HG03520 (cell line): ENCODE results near the gene SYT1.

ENCODE experiments used
- ATAC-seq: cut with Tn5 transposase; IDR thresholded peaks from one replicate; pipeline ENCODE4 v1.9.1; 2021; ENCODE audit warnings: mild to moderate bottlenecking, moderate library complexity; ENCODE audit not compliant: unreplicated experiment

The SYT1 gene

DNA sequence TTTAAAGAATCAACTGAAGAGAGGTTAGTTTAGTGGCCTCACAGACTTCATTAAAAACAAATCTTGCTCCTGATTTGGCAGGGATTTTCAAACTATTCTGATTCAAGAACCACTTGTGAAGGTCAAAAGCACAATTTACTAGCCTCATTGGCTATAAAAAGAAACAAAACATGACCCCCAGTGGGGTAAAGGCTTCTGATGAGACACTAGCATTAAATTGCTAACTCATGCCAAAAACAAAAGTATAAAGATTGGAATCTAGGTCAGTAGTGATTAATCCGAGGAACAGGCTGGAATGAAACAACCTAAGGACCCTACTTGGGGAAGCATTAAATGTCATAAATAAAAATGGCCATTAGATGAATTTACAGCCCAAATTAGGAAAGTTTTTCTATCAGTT is 513.9 kb downstream of the SYT1 start:
- no peak for ATAC-seq

DNA sequence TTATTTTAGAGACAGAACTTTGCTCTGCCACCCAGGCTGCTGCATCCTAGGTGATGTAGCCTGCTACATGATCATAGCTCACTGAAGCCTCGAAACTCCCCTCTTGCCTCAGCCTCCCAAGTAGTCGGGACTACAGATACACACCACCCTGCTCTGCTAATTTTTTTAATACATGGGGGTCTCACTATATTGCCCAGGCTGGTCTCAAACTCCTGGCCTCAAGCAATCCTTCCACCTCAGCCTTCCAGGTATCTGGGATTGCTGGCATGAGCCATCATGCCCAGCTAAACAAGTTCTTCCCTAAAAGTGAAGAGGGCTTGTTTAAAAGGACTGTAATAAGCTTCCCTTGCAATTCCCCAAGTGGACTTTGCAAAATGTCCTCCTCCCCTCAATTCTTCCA is 515.8 kb downstream of the SYT1 start:
- no peak for ATAC-seq

DNA sequence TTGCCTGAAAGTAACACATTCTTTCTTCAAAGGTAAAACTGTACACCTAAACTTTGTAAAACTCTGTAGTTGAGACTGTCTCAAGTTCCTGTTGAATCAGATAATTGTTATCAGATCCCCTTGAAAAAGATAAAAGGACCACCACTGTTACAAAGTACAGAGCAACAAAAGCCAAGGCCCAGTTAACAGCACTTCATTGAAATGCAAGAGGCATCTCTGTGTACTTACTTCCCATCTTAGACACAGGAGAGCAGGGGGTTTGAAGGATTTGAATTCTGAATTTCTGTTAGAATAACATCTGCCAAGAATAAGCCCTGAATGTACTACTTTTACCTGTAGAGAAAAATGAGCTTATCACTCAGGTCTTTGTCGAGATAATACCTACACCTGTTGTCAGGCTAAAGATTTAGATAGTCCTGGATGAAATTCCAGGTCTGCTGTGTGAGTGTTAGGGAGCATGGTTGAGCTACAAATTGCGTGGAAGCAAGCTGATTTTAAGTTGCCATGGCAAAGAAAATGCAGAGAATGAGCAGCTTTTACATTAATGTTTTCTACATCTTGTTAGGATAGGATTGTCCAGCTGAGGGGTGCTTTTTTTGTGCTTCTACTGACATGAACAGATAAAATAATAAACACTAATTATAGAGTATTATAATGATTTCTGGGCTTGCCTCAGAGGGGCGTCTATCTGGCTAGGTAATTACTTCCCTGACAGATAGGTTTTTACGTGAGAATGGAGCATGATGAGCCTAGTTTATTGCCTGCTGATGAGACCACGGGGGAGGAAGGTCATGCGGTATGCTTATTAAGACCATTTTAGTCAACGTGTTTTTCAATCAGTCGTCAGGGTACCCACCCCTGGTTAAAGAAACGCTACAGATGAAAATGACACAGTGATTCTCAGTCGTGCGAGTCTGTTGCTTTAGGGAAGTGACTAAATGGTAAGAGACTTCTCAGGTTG is 517.0 kb downstream of the SYT1 start:
- no peak for ATAC-seq

DNA sequence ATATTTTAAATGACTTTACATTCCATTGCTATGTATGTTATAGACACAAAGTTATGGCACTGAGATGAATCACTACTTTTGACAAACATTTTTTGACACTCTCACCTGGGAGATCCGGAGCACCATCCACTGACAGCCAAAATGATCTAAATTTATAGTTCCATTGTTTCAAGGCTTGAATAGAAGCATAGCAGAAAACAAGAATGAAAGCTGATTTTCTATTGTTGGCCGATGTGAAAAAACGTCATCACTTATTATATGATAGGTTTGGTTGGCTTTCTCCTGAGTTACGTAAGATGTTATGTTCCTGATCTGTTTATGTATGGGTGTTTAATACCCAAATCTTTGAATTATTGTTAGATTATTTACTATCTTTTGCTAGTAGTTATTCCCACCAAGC is 520.0 kb downstream of the SYT1 start:
- no peak for ATAC-seq

DNA sequence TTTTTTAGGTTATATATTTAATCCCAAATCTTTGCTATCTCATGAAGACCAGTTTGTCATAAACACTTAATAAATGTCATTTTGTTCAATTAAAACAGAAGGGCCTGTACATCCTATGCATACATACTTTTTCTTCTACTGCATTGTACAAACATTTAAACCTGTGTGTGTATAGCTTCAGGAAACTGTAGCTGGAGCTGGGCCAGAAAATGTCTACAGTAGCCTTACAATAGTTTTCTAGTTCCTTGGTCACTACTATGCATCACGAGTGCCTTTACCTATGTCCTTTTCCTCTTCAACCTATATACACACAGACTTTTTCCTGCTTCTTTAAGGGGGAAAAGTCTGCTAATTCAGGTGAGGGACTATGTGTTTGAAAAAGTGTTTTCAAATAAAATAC is 523.4 kb downstream of the SYT1 start:
- ATAC-seq: no peak

DNA sequence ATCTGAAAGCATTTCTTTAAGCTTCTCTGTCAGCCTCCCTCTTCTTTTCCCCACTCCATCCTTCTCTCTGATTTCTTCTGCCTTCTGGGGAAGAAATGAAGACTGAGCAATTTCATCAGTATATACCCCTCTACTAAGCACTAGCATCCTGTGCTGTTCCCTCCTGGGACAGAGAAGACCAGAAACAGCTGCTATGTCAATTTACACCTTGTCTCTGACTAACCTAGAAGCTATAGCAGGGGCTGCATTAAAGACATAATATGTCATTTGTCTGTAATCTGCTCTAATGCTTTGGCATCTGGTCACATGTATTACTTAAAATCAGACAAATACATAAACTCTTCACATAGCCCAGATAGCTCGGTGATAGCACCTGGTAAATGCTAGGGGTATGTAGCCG is 529.3 kb downstream of the SYT1 start:
- ATAC-seq: no peak

DNA sequence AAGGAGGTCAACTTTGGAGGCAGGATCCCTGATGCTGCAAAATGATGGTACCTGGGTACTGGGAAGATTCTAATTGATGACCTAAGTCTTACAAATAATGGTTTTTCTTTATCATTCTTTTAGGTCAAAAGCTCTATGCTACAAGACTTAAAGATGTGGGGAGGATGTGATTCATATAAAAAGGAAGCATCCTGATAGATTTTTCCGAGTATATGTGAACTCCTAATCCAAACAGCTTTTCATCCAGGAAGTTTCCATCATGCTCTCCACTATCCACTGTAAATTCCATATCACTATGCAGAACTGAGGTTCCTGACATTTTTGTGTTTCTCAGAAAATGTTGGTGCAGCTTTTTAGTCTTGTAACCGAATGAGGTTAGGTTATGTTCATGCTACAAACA is 533.0 kb downstream of the SYT1 start:
- no peak for ATAC-seq

DNA sequence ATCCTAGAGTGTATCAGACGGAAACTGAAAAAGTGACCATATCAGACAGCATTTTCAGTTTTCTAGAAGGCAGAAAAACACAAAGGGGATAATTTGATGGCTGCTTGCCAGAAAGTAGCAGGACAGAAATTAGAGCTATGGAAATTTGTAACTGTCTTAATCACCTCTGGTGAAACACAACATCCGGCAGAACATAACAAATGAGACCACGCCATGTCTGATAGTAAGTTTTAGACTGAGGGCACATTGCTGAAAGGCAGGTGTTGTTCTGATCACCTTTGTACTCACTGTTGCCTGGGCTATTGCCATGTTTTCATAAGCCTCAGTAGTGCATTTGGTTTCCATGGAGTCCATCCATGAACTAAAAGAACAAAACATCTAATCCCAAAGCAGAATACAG is 535.9 kb downstream of the SYT1 start:
- ATAC-seq: no peak

DNA sequence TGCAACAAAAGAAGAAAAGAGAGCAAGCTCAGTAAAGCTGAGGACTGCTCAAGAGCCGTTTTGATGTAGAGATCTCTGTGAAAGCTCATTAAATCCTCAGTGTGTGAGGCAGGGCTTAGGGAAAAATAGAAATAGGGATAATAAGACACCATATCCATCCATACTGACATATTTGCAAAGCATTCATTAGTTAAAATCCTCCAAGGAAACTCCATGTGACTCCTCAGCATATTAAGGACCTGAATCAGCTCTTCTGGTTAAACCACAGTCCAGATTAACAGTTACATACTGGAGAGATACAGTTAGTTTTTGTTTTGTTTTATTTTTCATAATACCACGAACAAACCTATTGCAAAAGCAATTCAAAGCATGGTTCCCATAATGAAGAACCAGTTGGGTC is 538.0 kb downstream of the SYT1 start:
- no peak for ATAC-seq

DNA sequence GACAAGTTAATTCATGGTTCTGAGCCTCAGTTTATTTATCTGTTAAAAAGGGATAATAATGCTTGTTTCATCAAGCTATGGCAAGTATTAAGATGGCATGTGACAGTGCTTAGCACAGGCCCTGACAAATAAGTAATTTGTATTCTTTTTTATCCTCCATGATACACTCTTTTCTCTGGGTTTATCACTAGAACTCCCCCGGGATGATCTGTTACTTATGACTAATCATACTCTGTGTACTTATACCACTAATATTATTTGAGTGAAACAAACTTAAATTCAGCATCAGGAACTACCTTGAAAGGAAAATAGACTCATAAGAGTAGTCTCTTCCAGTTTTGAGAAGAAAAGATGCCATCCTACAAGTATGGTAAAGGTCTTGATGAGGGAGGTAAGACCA is 542.4 kb downstream of the SYT1 start:
- no peak for ATAC-seq

DNA sequence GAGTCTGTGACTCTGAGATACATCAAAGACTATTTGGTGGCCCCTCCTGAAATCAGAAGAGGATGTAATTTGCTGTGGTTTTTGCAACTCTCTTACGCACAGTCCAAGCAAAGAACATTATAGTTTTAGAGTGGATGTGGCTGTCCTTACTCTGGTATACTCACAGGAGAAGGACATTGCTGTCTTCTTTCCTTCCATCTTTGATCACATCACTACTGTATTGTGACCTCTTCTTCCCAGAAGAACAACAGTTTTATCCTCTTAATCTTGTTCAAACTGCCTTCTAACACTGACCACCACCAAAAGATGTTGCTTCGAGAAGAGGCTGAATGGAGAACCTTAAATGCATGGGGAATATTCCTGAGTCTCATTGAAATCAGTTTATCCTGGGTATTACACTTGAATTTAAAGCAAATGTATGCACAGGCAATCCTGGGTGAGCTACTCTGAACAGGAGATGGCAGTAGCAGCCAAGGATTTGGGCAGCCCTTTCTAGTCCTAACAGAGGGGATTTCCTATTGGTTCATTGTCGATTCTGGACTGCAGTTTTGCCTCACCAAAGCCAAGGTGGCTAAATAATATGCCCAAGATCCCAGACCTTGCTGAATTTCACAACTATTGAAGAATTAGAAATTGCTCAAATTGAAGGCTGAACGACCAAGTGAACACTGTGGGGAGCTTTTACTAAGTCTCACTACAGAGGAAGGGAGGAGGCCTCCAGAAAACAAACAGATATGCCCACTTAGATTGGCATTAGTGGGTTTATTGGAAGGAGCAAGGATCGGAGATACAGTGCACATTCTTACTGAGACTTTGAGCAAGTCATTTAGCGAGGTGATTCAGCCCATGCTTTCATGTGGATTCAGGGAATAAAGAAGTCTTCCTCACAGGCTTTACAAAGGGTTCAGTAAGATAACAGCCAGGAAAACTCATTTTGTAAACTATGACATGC is 543.4 kb downstream of the SYT1 start:
- peak; percentile 84 for ATAC-seq

DNA sequence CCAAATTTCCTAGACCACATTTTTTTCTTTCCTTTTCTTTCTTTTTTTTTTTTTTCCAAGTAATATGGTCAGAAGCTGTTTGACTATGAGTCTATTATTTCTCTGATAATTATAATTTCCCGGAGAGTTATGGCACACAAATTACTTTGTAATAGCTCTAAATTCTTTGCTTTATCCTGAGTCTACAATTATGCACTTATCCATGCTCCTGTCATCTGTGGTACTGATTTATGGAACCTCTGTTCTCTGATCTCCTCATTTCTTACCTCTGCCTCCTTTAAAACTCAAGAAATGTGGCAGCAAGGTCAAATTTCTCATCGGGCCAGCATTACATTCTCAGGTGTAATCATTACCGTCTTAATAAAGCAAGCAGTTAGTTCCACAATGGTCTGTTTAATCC is 544.1 kb downstream of the SYT1 start:
- ATAC-seq: no peak

DNA sequence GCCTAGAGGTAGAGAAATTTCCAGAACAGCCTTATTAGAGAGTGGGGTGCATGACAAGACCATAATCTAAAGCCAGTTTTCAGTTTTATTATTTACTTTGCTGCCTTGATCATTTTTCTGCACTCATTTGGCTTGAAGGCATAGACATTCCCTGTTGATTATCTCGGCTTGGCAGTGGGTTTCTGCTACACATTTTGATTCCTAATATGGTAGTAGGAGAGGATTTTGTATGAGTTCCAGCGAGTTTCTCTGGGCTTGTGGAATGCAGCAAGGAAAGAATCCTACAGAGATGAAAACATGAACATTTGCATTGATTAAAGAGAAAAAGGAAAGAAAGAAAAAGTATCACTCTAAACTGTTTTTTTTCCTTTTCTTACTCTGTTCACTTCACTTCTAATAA is 545.0 kb downstream of the SYT1 start:
- ATAC-seq: no peak

DNA sequence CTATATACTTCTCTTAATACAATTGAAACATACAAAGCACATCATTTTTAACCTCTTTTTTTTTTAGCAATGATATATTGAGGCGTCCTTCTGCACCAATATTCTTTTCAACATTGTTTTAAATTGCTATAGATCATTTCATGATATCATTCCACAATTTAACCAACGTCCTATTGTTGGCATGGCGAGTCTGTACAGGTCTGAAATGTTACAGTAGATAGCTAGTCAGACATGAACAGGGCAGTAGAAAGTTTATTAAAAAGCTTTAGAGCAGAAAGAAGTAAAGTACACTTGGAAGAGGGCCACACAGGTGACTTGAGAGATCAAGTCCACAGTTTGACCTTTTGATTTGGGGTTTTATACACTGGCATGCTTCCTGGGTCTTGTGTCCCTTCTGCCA is 547.2 kb downstream of the SYT1 start:
- ATAC-seq: no peak

DNA sequence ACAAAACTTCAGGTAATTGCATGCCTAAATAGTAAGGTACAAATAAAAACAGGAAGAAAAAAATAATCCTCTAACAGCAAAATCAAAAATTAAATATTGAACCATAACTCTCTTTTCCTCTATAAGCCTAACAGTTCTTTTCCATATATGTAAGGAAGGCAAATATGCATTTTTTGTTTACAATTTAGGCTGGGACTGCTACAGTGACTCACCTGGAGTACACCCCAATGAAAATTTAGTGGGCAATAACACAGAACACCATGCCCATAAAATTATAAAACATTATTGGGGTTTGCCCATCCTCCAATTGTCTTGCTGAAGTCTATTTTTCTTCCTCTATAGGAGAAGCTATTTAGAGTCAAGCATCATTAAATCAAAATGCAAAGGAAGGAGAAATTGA is 549.2 kb downstream of the SYT1 start:
- ATAC-seq: no peak

DNA sequence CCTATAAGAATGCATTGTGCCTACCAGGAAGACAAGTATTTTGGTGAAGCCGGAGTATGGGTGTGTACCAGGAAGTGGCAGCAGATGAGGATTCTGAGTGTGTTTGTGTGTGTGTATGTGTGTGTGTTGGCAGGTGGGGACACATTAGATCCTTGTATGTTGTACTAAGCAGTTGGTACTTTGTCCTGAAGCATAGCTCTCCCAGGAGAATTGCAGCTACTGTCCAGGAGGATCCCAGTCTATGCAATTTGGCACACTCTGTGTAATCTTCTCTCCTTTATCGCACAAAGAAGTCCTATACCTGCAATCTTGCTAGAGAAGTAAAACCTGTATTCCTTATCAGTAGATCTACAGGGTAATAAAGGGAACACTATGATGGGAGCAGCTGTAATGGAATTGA is 549.7 kb downstream of the SYT1 start:
- no peak for ATAC-seq

DNA sequence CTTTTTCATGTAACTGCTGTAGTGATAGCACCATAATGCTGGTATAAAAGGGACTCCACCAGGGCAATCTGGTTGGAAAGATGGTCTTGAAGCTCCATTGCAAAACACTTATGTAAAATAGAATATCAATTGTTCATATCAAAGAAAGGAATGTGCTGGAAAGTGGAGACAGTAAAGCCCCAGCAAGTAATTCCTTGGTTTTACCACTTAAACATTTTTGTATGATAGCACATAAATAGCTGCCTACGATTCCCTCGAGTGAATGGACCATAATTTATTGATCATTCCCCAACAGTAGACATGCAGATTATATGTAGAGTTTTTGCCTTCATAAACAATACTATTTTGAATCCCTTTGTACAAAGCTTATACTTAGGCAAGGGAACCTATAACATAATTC is 550.7 kb downstream of the SYT1 start:
- ATAC-seq: no peak

DNA sequence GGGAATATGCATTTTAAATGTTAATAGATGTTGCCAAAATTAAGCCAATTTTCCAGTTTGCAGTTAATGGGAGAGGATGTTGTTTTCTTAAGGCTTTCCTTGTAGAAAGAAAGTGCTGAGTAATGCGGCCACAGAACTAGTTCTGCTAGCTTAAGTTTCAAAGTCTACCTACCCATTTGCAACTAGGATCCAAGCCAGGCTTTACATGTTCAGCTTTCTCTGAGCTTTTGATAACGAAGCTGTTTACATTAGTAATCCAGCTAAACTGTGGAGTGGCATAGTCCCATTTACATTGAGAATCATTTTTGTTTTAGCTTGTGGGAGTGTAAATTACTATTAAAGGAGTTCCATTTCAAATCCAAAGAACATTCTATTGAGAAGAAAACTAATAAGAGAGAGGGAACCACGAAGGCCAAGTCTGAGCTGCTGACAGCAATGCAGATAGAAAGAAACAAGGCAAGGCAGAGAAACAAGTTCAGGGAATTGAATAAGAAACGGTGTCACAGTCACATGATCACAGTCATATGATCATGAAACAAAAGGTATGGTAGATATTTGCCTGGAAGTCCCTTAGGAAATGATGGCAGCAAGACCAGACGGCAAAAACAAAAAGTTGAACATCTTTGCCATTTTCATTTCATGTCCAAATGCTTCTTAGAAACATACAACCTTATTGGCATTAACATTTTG is 551.3 kb downstream of the SYT1 start:
- ATAC-seq: no peak

DNA sequence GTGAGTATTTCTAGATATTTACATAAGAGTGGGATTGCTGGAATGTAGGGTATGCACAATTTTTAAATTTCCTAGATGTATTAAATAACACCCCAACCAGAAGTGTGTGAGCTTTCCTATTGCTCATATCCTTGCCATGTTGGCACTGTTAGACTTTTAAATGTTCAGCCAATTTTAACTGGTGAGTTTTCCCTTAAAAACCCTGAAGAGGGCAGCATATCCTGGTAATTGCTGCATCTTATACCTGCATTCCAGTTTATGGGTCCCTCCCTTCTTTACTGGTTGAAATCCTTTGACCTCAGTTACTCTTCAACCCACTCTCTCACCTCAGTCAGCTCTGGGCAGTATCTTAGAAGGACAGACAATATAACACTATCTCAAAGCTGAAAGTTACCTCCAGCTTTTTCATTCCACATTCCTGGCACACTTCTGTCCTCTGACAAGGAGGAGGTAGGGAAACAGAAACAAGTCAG is 555.6 kb downstream of the SYT1 start:
- no peak for ATAC-seq

DNA sequence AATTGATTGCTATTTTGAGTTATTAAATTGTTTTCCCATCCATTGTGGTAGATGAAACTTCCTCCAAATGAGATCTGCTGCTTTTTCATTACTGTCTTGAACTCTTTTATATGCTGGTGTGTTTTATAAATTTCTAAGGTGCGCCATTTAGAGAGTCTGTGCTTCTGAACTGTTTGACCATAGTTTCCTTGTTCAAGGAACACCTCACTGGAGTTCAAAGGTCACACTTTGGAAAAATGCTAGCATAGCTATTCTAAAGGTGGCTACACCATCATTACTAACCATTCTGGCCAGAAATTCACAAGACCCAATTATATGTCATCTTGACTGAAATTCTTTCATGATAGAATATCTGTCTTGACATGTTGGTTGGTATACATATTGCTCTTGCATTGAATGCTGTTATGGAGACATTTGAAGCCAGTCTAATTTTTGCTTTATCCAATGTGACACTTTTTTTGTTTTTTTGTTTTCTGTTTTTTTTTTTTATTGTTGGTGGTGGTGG is 556.7 kb downstream of the SYT1 start:
- ATAC-seq: no peak
